Embryonic facial prominence (tissue), 1 donor: ENCODE measurements around the gene MBOAT2.
"Not testable (repeated sequence)": the region's sequence is repeated elsewhere in the genome, so short reads cannot be mapped to it uniquely, and the experiment has no call there.

Source experiments
- DNase-seq: peaks from one replicate; pipeline ENCODE4 v3.0.0-alpha.2; 2016; ENCODE audit errors: extremely low spot score

MBOAT2 gene

DNA sequence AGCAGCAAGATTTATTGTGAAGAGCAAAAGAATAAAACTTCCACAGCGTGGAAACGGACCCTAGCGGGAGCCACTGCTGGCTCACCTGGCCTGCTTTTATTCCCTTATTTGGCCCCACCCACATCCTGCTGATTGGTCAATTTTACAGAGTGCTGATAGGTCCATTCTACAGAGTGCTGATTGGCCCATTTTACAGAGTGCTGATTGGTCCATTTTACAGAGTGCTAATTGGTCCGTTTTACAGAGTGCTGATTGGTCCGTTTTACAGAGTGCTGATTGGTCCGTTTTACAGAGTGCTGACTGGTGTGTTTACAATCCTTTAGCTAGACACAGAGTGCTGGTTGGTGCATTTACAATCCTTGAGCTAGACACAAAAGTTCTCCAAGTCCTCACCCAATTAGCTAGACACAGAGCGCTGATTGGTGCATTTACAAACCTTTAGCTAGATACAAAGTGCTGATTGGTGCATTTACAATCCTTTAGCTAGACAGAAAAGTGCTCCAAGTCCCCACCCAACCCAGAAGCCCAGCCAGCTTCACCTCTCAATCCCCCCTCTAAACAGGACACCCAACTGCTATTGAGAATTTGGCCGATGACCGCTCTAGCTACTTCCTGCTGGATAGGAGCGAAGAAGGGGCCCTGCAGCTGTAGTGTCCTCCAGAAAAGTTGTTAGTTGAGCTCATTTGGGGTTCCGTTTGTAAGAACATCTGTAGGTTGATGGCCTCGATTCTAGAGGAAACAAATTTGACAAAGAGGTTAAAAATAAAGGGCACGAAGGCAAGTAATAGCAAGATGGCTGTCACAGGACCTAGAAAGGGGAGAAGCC is 108.2 kb downstream of the MBOAT2 start:
- DNase-seq = not testable (repeated sequence)

DNA sequence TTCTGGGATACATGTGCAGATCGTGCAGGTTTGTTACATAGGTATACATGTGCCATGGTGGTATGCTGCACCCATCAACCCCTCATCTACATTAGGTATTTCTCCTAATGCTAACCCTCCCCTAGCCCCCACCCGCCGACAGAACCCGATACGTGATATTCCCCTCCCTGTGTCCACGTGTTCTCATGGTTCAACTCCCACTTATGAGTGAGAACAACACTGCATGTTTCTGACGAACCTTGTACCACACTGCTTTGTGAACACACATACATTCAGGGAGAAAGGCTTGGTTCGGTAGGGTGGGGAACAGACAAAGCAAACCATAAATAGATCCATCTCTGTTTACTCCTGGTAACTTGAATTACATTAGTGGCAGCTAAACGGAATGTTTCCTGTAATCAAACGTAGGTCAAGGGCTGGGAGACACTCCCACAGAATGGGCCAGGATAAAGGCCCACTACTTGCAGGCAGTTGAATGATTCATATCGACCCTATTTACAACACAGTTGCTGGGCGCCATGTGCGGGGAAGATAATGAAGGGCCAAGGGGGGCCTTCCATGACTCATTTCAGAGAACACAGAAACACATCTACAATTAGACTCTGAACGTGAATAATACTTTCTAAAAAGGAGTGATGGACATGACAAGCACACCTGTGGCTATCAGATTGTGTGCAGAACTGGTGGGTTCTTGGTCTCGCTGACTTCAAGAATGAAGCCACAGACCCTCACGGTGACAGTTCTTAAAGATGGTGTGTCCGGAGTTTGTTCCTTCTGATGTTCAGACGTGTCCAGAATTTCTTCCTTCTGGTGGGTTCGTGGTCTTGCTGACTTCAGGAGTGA is 109.3 kb downstream of the MBOAT2 start:
- DNase-seq = no peak

DNA sequence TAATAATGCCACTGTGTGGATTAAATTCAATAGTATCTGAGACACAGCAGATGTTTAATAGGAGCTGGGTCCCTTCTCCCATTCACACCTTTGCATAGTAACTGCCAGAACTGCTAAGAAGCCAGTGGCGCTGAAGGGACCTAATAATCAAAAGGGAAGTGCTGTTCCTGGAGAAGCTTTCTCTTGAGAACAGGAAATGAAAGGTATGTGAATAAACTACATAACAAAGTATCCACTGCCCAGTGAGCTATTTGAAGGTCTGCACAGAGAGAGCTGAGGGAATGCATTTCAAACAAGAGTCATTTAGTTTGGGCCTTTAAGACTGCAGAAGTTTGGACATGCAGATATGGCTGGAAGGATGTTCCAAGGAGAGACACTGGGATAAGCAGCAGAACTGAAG is 110.0 kb downstream of the MBOAT2 start:
- DNase-seq = no peak

DNA sequence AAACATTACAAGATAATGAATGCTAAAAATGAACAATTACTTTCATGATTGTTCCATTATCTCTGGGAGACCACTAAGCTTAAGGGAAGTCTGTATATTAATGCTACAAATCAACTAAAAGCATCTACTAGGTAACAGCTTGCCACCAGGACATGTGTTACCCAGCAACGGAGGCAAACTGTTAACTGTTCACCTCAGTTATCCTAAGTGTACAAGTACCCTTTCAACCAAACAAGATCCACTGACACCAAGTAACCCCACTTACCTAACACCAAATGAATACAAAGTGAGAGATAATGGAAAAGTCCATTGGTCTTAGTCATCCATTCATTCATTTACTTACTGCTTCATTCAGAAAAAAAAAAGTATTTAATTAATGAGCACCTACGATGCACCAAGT is 111.4 kb downstream of the MBOAT2 start:
- no peak for DNase-seq

DNA sequence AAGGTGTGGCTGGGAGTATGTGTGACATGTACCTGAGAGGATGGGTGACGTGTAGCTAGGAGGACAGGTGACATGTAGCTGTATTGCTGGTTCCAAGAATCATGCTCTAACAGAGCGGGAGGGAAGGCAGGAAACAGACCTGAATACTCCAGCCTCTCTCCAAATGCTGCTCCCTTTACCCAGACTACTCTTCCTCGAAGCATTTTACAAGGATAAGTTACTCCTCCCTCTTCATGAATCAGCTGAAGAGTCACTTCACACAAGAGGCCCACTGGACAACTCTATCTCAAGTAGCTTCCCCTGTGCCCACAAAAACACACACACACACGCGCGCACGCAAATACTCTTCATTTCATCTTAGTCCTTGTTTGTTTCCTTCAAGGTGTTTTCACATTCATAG is 113.5 kb downstream of the MBOAT2 start:
- DNase-seq = no peak

DNA sequence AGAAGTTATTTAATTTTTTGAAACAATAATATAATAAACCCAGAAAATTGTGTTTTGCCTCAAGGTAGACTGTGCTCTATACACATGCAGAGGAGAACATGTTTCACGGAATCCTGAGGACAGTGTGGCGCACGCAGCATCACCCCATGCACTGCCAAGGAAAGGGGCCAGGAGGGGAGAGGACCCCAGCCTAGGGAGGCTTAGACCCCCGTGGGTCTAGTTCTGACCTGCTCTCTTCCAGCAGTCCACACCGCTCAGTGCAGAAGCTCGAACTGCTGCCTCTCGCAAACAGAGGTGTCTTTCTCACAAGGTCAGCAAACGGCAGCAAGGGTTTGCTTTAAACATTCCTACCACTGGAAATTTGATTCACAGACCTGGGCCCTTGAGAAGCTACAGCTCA is 114.5 kb downstream of the MBOAT2 start:
- no peak for DNase-seq

DNA sequence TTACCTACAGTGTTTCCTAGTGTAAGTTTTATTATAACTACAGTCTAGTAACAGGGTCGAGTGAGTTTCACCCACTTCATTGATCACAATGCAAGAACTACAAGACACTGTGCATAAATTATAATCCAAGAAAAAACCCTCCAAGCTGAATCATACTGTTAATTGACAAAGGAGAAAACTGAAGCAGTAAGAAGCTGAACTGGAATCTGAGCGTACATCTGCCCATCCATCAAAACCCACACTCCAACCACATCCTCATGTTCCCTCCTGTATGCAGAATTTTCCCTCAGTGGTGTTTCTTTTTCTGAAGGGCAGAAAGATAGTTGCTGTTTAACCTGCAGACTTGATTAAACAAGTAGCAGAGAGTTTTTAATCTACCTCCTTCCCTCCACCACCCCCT is 116.6 kb downstream of the MBOAT2 start:
- DNase-seq = no peak

DNA sequence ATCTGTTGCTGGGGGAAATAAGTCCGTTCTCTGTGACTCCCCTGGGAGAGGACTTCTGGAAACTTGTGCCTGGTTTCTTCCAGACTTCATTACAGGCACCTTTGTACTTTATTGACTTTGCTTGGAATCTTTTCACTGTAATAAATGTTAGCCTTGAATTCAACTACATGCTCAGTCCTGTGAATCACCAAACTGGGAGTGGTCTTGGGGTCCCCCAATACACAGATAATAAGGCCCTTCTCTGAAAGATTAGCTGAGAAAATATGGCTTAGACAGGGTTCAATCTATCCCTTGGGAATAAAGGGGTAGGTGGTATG is 117.3 kb downstream of the MBOAT2 start:
- DNase-seq = no peak

DNA sequence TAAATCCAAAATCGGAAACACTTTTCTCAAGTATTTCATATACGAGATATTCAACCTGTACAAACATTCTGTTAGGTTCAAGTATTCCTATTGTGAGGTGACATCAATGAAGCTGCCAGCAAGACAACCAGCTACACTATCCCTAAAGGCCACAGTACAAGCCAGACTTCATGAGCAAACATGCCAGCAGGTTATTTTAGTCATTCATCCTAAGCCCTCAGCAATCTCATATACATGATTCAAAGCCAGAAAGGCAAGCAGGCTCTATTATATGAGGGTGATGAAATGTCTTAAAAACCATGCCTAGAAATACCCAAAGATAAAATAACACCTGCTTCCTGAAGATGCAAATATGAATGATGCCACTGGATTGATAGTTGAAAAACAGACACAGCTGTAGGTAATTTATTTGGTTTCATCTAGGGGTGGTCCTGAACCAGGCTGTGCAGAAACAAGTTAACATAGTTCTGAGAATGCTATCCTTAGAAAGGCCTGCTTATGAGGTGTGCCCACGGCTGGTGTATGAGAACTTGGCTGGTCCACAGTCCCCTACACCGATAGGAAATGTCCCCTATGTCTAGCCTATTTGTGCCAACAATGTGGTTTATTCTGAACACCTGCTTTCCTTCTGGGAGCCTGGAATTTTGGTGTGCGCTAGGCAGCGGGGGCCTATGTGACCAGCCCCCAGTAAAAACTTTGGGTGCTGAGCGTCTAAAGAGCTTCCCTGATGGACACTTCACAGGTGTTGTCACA is 117.9 kb downstream of the MBOAT2 start:
- no peak for DNase-seq

DNA sequence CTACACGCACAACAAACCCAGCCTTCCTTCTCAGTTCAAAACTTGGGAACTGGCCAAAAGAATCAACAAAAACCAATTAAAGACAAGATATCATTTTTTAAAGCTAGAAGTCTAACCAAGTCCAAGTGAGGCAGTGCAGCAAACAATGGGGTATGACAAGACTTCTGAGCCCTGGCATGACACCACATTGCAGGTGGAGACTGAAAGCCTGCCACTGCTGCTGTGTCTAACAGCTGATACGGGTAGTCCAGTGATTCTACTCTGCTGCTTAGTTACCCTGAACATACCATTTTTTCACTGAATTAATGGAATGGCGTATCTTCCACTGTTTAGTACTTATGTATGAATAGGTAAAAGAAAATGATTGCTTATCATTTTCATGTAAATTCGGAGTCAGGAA is 118.7 kb downstream of the MBOAT2 start:
- DNase-seq = no peak

DNA sequence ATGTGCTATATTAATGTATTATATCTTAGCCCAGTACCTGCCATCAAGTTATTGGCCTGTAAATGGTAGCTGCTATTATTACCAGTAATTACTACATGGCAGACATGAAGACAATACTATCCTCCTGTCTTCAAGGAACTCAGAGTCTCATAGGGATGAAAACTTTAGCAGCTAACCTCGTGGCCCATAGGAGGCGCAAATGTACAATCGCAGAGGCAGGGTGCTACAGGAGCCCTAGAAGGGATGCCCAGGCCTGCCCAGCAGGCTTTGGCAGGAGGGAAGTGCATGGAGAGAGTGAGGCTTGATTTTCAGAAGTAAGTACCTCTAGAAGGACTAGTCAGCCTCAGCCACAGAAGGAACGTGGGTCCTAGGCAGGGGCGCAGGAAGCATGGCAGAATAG is 121.4 kb downstream of the MBOAT2 start:
- no peak for DNase-seq

DNA sequence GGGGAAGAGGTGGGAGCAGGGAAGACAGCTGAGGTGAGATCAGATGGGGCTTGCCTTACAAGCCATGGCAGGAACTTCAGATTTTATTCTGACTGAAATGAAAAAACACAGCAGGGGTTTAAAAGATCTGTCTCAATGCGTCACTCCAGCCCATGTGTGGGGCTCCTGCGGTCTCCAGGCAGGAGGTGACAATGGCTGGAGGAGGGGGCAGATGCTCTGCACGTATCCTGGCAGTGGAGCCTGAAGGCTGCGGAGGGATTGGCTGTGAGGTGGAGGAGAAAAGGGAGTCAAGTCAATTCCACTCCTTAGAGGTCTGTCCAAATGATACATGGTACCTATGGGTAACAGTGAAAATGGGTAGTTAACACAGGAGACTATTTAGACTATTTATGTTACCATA is 125.6 kb downstream of the MBOAT2 start:
- no peak for DNase-seq

DNA sequence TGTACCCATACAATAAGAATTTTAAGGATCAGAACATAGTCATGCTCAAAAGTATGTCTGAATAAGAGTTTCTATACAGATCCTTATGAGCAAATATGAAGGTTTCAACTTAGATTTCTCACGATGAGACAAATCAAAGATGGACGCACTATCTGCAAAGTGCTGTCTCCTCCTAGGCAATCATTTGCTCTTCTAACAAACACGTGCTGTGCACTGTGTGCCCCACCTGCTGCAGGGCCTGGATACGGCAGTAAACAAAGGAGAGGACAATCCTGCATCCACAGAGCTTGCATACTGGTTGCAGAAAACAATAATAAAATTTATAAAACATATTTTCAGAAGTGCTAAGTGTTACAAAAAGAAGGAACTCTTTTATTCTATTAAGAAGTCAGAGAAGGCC is 126.2 kb downstream of the MBOAT2 start:
- DNase-seq = no peak

DNA sequence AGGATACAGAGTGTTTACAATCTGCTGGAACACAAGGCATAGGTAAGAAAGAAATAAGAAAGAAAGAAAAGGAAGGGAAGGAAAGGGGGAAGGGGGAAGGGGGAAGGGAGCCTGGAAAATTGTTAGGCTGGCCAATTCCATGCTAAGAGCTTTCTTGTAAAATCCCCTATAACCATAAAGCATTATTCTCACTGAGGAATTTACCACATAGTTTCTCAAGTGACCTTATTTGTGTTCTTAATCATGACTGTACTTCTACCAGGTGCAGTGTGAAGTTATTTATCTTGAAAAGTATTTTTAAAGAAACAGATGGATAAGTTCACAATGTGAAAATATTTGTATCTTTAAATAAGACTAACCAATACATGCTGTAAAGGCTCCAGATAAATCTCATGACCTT is 126.9 kb downstream of the MBOAT2 start:
- DNase-seq = no peak

DNA sequence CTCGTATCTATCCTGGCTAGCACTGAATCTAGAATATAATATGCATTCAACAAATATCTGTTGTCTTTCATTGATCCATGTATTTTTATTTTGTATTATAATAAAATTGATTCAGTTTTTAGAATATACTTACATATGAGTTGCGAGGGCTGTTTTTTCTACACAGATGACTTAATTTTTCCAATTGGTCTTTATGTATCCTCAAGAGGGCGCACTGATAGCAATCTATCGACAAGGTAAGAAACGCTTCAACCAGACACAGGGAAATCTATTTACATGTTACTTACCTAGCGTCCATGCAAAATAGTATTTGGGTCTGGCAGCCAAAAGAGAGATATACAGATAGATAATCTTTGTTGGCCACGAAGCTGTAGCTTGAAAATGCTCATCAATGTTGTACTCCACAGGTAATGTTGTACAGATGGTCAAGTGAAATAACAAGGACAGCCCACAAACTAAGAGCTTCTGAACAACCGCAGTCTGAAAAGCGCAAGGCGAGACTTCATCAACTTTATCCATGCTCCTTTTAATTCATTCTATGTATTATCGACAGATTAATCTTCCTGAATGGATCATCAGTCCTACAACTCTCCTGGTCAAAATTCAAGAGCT is 130.6 kb downstream of the MBOAT2 start:
- DNase-seq = no peak

DNA sequence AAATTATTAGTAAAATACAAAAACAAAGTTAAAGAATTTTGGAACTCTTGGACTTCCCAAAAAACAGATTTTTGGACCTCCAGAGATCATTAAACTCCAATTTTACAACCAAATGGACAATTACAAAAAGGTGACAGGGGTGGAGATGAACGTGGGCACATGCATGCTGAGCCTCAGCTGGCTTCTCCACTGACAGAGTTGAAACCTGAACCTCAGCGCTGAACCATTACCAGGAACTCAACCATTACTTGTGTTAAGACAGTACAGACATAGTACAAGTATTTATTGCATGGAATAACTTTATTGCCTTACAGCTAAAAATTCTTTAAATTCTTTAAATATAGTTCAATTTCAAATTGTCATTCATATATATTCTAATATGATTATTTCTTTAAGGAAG is 133.0 kb downstream of the MBOAT2 start:
- no peak for DNase-seq

DNA sequence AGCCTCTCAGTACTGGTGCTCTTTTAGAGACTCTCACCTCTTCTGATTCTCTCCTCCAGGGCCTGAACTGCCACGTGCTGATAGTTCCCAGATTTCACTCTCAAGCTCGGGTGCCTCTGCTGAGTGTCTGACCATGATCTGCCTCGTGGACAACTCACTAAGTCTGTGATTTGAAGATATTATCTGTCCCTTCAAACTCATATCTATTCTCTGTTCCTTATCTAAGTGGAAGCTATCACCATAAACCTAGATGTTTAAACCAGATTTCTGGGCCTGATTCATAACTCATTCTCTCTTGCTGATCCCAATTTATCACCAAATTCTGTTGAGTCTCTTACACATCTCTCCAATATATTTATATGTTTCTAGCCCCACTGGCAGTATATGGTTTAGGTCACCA is 136.1 kb downstream of the MBOAT2 start:
- DNase-seq = no peak

DNA sequence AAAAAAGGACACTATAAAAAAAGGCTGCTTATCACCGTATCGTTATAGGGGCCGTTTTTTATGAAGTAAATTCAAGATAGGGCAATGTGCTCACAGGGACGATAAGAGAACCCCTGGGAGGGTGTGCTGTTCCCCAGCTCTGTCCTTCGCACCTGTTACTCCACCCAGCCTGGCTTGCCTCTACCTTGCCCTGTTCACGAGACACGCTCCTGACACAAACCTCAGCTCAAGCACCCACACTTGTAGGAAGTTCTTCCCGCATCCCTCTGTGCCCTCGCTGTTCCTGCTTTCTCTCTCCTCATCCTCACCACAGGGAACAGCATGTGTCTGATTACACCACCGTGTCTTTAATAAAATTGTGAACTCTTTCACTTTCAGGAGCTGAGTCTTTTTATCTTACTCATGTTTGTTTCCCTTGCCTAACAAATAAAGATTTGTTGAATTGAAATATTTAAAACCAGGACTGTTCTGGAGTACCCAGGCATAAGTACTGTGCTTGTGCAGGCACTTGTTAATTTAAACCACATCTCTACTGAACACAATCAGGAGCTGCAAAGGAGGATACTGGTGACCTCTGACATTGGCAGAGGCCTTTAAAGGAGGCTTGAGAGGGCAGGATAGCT is 140.0 kb downstream of the MBOAT2 start:
- no peak for DNase-seq

DNA sequence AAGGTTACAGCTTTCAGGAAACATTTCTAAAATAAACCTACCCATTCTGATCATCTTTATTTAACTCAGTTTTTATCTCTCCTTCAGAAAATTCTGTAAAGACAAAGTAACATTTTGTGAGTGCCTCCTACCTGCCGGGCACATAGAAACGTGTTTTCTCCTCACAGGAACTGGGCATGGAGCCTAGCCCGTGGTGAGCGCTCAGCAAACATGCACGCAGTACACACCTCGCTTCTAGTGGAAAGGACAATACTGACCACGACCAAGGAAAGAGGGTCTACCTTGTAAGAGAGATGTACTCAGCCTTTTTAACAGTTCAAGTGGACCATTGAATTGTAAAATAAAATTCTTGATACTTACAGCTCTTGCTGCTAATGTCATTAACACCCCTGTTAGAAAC is 141.3 kb downstream of the MBOAT2 start:
- DNase-seq = no peak

DNA sequence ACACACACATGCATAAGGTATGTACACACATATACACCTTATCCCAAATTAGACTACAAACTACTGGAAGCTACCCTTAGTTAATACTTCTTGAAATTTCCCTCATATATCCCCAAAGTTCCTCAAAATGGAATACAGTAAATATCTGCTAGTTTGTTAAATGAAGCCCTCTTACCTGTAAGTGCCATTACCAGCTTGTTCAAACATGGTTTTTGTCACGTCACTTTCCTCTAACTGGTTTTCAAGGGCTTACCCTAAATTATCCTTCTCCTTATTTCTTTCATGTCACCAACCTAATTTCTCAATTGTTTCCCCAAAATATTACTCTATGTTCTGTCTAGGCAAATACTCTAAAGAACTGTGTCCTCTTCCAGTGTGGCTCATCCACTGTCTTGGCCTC is 141.7 kb downstream of the MBOAT2 start:
- no peak for DNase-seq

DNA sequence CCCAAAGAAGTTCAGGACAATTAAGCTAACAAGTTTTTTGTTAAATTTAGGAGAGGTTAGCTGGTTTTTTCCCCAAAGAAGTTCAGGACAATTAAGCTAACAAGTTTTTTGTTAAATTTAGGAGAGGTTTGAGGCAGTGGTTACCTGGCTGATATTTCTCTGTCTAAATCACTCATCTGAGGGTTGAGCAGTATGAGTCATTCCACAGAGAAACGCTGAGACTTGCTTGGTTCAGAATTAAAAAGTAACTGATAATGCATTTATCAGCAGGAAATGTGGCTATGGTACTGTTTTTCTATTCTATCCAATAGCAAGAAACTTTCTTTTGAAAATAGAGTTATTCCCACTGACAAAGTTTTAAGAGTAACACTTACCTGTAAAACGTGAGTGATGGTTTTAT is 143.2 kb downstream of the MBOAT2 start:
- no peak for DNase-seq

DNA sequence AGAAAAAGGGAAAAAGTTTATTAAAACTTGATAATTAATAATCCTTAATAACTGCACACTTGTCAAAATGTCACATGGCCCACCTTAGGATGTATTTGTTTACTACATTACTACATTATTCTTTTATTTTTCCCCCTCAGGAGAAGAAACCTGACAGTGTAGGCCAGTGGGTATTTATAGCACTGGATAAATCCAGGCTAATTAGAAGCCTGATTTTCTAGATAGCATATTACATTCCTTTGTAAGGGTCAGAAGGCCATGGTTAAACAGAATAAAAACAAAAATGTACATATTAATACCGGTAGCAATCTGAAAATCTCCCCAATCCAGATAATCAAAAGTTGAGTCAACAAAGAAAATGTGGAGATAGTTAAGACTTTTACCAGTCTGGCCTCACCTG is 144.6 kb downstream of the MBOAT2 start:
- no peak for DNase-seq
